Astrocyte (in vitro differentiated cells and primary cell): ENCODE measurements around the gene PCDHGA1. TPM values are rescaled to one million over a fixed set of nuclear protein-coding genes. Genes with fewer than 3 reads are reported as not detected.

Experiments
- DNase-seq: peaks from one replicate; pipeline ENCODE4 v3.0.0-alpha.2; 2010; ENCODE audit warnings: low read depth
- FAIRE-seq: peaks from 2 replicates; lab custom pipeline; 2011; peaks lifted over from hg19 to GRCh38; lab: Jason Lieb, UNC
- H2AFZ ChIP-seq: 2 replicates; pipeline ENCODE4 v1.6.0; 2012; ENCODE audit warnings: low read depth, low read length, inconsistent platforms
- H3K27ac ChIP-seq: 2 replicates; pipeline ENCODE4 v1.5.1; 2011; ENCODE audit warnings: low read depth, low read length, inconsistent platforms
- H3K27me3 ChIP-seq: 2 replicates; pipeline ENCODE4 v1.6.0; 2011; ENCODE audit warnings: low read length, inconsistent platforms; ENCODE audit not compliant: insufficient read depth
- H3K36me3 ChIP-seq: 2 replicates; pipeline ENCODE4 v1.5.1; 2011; ENCODE audit warnings: low read length, inconsistent platforms; ENCODE audit not compliant: insufficient read depth
- H3K4me1 ChIP-seq: 2 replicates; pipeline ENCODE4 v1.5.1; 2011; ENCODE audit warnings: low read length, inconsistent platforms; ENCODE audit not compliant: insufficient read depth
- H3K4me2 ChIP-seq: 2 replicates; pipeline ENCODE4 v1.6.0; 2012; ENCODE audit warnings: low read length, inconsistent platforms
- H3K4me3 ChIP-seq: 2 replicates; pipeline ENCODE4 v1.5.1; 2011; ENCODE audit warnings: low read depth, mild to moderate bottlenecking, low read length, inconsistent platforms; ENCODE audit not compliant: insufficient read depth
- H3K79me2 ChIP-seq: 2 replicates; pipeline ENCODE4 v1.6.0; 2012; ENCODE audit warnings: mild to moderate bottlenecking, low read length, inconsistent platforms; ENCODE audit not compliant: insufficient read depth
- H3K9ac ChIP-seq: 2 replicates; pipeline ENCODE4 v1.6.0; 2012; ENCODE audit warnings: mild to moderate bottlenecking, low read length, inconsistent platforms
- H3K9me3 ChIP-seq: 2 replicates; pipeline ENCODE4 v1.5.1; 2012; ENCODE audit warnings: low read depth, mild to moderate bottlenecking, low read length, inconsistent platforms; ENCODE audit not compliant: insufficient read depth
- H4K20me1 ChIP-seq: 2 replicates; pipeline ENCODE4 v1.6.0; 2012; ENCODE audit warnings: low read length, inconsistent platforms; ENCODE audit not compliant: insufficient read depth
- H3K27ac Mint-ChIP-seq: one replicate; pipeline ENCODE4 v1.8.0; 2021; ENCODE audit warnings: mild to moderate bottlenecking, mixed read lengths; ENCODE audit not compliant: unreplicated experiment
- H3K27me3 Mint-ChIP-seq: one replicate; pipeline ENCODE4 v1.8.0; 2021; ENCODE audit warnings: low read depth, mixed read lengths; ENCODE audit not compliant: unreplicated experiment
- H3K36me3 Mint-ChIP-seq: one replicate; pipeline ENCODE4 v1.8.0; 2021; ENCODE audit warnings: low read depth, mixed read lengths; ENCODE audit not compliant: unreplicated experiment
- H3K4me1 Mint-ChIP-seq: one replicate; pipeline ENCODE4 v1.8.0; 2021; ENCODE audit warnings: low read depth, mixed read lengths; ENCODE audit not compliant: unreplicated experiment
- H3K4me3 Mint-ChIP-seq: one replicate; pipeline ENCODE4 v1.8.0; 2021; ENCODE audit warnings: mild to moderate bottlenecking, moderate library complexity, mixed read lengths; ENCODE audit not compliant: unreplicated experiment
- H3K9me3 Mint-ChIP-seq: one replicate; pipeline ENCODE4 v1.8.0; 2021; ENCODE audit warnings: mild to moderate bottlenecking, mixed read lengths; ENCODE audit not compliant: unreplicated experiment
- CTCF ChIP-seq: IDR thresholded peaks from 2 replicates; pipeline ENCODE4 v1.5.1; 2011; ENCODE audit warnings: low read depth, mild to moderate bottlenecking, inconsistent platforms, low read length, moderate library complexity; ENCODE audit not compliant: insufficient read depth
- EZH2 ChIP-seq: IDR thresholded peaks from 2 replicates; pipeline ENCODE4 v1.6.1; 2012; ENCODE audit warnings: mild to moderate bottlenecking, low read length, inconsistent platforms; ENCODE audit not compliant: insufficient read depth
- total RNA-seq: library from RNA; stranded (reverse); gene quantifications from 2 replicates; pipeline ENCODE4 v1.2.1, GENCODE V29; 2021

Gene PCDHGA1
- total RNA-seq, 1 donor from 2014 or later = 0.27 TPM

GRCh38 chr5:141484641-141485311, 154.5 kb downstream of the PCDHGA1 start, which contains the start of gene PCDHGC4:
Gene PCDHGC4 (plus strand): TSS chr5:141485030. CDS start chr5:141485174, 144 bp downstream.
- Histone ChIP-seq H3K9ac (peak within 1 kb of the TSS; percentile 23), H4K20me1 (peaks cover 92% of the 10 kb centered on the region), H3K4me3 (peak within 1 kb of the TSS; percentile 49), H3K27ac (no peak within 1 kb of the TSS), H2AFZ (no peak within 1 kb of the TSS), H3K4me1 (peaks cover 26% of the 10 kb centered on the region), H3K36me3 (no peaks in the 10 kb centered on the region), H3K79me2 (peaks cover 76% of the 10 kb centered on the region), H3K27me3 (no peaks in the 10 kb centered on the region), H3K4me2 (peak within 1 kb of the TSS; percentile 83), H3K9me3 (no peaks in the 10 kb centered on the region)
- Mint-ChIP-seq H3K4me1 (peaks cover 41% of the 10 kb centered on the region), H3K4me3 (peak within 1 kb of the TSS; percentile 75), H3K36me3 (peaks cover 39% of the 10 kb centered on the region), H3K27me3 (no peaks in the 10 kb centered on the region), H3K27ac (no peak within 1 kb of the TSS), H3K9me3 (no peaks in the 10 kb centered on the region)
- TF ChIP-seq EZH2 (no peak), CTCF (no peak)
- DNase-seq (no peak), FAIRE-seq (no peak)

- H3K27ac Mint-ChIP-seq = no peak overlapping the region
- H3K4me3 Mint-ChIP-seq = peak overlapping the region; percentile 75
- H3K36me3 Mint-ChIP-seq = peaks cover 42% of the 10 kb centered on the region
- H3K4me2 ChIP-seq = peak overlapping the region; percentile 83
- H3K9ac ChIP-seq = peak overlapping the region; percentile 23
- H3K9me3 Mint-ChIP-seq = no peaks in the 10 kb centered on the region
- peaks cover 40% of the 10 kb centered on the region for H3K4me1 Mint-ChIP-seq
- DNase-seq (no peak), FAIRE-seq (no peak)
- no peaks in the 10 kb centered on the region for H3K36me3 ChIP-seq
- peak overlapping the region; percentile 49 for H3K4me3 ChIP-seq
- H3K27me3 Mint-ChIP-seq = no peaks in the 10 kb centered on the region
- H2AFZ ChIP-seq = no peak overlapping the region
- H3K27me3 ChIP-seq = no peaks in the 10 kb centered on the region
- peaks cover 76% of the 10 kb centered on the region for H3K79me2 ChIP-seq
- H3K9me3 ChIP-seq = no peaks in the 10 kb centered on the region
- no peak overlapping the region for H3K27ac ChIP-seq
- H4K20me1 ChIP-seq = peaks cover 93% of the 10 kb centered on the region
- TF ChIP-seq EZH2 (no peak), CTCF (no peak)
- peaks cover 28% of the 10 kb centered on the region for H3K4me1 ChIP-seq
Observed at GRCh38 chr5:141485321-141486055, 155.2 kb downstream of the PCDHGA1 start.
